NCI-H2171 (cell line): ENCODE results near the gene CELF2.
"Not testable (repeated sequence)": the region's sequence is repeated elsewhere in the genome, so short reads cannot be mapped to it uniquely, and the experiment has no call there.

ENCODE experiments used
- DNase-seq: peaks from one replicate; lab custom pipeline; 2025; lab: John Stamatoyannopoulos, UW

The CELF2 gene

DNA sequence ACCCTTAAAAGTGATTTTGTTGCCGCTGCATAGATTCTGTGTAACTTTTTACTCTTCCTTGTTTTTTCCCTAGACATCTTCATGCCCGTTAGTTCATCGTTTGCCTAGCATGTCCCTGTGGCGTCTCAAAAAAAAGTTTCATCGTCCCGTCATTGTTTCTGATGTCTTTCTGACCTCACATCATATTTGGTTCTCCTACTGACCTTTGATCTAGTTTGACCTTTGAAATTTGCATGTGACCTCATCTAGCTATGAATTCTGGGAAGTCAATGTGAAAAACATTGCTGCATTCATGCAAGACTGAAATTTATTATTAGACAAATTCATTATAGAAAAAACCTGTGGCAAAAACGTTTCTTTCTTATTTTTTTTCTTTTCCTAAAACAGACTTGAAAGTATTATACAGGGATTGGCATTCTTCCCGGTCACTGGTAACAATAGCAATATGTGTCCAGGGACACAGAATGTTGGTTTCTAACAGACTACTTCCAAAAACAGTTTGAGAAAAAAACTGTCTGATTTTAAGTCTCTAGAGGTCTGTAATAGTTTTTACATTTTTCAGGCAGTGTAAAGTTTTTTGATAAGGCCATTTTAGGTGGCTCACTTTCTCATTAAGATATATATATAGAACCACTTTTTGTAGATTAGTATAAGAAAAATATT is 312.8 kb downstream of the CELF2 start:
- DNase-seq, result no peak

DNA sequence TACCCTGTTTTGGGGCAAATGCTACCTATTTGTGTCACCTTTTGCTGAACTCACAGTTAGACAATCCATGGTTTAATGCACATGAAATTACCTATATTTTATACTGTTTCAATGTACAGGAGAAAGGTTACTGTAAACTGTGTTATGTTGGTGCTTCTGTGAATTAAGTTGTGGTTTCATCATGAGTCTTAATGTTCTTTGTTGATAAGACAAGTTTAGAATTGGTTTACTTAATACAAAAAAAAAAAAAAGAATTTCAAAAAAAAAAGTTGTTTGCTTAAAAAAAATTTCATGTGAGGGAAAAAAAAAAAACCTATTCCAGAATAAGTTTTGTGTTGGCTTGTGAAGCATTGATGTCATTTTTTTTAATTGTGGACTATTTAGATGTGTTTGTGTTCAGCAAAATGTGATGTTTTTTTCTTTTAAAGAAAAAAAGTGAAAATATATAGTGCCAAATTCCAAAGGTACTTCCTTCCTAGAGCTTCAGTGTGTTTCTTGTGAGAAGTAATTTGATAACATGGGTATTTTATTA is 313.4 kb downstream of the CELF2 start:
- DNase-seq, result no peak

DNA sequence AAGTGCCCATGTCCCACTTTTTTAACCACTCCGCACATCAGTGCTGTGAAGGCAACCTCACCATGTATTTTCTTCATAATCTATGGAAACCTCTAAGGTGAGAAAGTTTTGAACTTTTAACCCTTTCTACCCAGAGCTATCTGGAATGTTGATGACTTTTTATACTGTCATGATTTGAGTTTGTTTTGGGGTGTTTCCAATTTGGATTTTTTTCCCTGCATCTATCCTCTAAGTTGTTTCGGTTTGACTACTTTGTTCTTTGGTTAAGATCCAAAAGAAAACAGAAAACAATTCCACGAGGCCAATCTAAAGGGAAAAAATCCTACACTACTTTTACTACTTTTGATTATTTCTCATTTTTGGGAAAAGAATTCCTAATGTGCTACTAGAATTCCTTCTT is 314.1 kb downstream of the CELF2 start:
- no peak for DNase-seq

DNA sequence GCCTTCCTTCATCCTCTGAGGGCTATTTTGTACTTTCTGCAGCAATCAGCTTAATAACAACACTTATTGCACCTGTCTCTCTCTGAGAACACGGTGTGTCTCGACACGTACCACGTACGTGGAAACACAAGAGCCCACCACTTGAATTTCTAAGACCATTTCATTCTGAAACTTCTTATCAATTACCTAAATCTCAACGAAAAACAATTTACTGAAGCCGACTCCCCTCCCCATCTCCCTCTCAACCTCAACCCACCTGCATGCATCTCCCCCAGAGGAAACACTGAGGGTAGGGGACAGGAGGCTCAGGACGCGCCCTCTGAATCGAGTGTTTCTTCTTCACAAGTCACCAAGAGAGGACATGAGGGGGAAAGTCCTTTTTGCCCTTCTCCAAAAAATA is 315.2 kb downstream of the CELF2 start:
- no peak for DNase-seq

DNA sequence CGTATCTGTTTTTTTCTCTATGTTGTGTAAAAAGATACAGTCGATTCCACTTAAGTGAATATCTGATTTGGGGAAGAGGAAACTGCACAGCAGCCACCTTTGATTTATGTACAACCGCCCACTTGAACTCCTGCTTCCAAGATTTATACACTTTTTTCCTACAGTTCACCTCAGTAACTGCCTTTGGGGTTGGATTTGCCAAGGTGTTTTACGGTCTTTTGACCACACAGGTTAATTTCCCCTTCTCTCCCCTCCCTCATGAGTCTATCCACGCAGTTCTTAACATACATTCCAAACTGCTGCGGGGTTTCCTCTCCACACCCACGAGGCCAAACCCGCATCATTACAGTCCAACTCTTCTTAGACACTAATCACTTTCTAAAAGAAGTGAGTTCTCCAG is 316.8 kb downstream of the CELF2 start:
- no peak for DNase-seq

DNA sequence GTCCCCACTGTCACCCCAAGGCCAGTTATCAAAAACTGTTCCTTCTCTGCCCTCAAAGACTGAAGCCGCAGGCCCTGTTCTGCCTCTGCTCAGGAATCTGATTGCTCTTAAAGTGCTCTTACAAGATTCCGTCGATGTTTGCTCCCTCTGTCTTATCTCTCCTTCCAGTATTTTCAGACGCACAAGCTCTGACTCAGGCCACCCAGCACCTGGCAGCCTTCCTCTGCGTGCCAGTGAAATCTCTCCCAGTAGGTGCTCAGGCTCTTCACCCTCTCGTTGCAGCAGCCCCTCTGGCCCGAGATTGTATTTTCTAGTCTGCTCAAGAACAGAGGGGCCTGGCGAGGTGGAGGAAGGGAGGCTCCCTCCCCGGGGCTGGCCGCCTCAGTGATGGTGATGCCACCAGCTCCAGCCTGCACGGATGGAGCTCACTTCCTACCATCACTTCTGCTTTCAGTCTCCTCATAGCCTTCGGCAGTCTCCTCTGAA is 317.5 kb downstream of the CELF2 start:
- DNase-seq, result no peak

DNA sequence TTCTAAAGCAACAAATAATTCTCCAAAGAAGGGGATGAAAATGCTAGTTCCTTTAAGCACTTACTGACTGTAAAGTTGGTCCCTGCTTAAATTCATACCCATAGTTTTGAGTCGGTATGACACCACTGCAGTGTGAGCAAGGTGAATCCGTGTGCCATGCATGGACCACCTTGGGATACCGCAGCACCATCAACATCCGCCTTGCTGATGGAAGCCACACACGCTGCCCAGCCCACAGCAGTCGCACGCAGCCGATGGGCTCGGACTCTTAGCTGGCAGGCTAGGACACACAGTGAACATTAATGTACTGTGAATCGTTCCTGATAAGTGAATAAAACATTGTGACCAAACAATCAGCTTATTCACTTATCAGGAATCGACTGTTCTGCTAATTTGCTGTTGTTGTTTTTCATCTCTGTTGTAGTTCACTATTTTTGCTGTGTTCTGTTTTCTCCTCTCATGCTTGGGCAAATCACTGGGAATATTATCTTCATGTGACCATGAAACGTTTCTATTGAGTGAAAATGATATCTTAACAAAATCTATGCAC is 318.3 kb downstream of the CELF2 start:
- no peak for DNase-seq

DNA sequence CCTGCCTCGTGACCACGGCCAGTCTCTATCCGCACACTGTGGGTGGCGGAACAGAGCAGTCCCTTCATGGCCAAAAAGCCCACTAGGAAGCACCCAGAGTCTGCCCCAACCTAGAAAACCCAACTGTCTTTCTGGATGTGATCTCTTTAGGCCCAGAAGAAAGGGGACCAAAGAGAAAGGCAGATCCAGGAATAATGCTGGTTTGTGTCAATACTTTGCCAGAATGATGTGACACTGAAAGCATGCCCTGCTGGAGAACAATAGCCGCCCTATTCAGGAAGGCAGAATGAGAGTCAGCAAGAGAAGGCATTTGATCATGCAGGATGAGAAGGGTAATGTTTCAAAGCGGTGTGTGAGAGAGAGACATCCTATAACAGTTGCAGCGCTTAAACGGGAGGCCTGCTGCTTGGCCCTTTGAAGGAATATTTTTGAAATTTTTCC is 319.1 kb downstream of the CELF2 start:
- no peak for DNase-seq

DNA sequence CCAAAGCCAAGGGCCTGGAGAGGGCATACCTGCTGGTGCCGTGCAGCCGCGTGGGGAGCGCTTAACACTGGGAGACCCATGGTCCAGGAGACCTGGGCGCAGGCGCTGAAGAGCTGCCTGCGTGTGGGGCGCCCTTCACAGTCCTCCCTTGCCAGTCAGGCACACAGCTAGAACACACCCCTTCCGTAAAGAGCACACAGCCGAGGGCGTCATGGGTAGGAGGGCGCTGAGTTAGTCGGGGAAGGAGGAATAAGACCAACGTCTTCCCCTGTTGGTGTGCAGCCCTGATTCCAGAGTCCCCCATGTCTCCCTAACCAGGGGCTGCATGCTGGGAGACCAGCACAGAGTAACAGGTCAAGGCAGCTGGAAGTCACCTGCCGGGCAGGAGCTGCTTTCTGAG is 319.8 kb downstream of the CELF2 start:
- DNase-seq, result no peak

DNA sequence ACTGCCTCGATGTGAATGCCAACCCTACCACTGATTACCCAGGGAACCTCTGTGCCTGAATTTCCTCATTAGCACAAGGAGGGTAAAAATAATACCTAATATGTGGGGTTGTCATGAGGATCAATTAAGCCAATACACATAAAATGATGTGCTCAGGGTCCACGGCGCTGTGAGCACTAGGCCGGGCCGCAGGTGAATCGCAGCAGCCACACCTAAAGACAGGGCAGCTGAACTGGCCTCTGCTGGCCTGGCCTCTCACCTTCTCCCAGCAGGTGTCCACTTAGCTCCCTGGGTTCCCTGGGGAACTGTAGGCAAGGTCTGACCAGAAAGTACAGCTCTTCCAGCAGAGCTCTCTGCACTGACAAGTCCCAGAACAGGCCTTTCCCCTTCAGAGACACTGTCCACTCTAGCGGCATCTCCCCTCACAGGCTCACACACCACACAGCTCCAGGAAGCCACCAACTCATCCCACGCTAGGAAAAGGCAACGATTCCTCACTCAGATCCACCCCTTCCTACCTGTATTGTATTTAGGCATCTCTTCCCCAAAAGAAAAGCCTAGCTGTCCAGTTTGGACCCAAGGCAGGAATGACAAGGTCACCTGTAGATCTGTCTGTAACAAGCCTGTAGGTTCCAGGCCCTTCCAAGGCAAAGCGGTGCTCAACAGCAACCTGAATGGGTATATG is 320.6 kb downstream of the CELF2 start:
- no peak for DNase-seq

DNA sequence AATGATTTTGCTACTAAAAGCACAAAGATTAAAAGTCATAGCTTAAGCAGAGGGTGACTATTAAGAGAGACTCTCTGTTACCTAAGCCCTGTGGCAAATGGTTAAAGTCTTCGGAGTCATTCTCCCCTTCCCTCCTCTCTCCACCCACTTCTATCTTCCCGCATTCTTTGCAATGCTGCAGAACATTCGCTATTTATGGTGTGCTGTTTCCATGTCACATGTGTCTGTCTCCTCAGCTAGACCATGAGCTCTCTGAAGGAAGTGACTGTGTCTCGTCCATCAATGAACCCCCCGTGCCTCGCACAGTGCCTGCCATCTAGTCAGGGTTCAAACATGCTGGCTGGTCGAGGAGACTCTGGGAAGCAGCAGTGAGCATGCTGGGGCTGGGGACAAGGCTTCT is 321.3 kb downstream of the CELF2 start:
- DNase-seq, result no peak

DNA sequence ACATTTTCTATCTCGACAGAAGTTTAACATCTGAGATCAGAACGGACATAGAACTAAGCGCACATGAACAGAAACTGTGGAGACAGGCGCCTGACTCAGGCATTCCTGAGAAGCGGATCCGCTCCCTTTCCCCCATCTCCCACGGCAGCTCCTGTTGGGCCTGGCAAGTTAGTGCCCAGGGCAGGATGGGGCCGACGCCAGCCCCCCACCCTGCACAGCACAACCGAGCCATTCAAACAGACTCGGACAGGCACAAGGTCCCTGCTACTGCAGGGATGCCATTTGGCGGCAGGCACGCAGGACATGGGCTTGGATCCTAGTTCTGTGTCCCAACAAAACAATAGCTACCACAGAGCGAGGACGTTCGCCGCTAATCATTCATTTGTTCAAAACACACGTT is 322.0 kb downstream of the CELF2 start:
- DNase-seq, result no peak

DNA sequence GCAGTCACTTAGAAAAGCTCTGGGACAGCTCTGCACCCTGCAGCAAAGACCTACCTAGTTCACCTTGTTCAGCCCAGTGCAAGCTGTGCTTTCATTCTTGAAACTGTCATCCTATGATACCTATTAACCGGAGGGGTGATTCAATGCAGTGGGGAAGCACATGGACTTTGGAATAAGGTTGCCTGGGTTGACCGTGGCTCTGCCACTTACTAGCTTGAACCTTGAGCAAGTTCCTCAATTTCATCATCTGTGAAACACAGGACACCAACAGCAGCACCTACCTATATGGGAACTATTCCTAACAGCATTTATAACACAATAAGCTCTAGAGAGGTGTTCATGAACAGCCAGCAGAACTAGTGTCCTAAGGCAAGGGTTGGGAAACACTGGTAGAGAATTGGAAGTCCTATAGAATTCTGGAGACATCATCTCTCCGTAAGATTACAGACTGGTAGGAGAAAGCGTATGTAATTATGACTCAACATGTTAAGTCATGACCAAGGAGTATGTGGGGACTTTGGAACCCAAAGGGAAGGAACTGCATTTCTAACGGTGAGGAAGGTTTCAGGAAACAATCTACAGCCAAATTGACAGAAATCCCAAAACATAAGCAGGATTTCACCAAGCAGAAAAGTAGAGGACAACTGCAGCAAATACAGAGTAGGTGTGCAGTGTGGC is 323.8 kb downstream of the CELF2 start:
- DNase-seq, result no peak

DNA sequence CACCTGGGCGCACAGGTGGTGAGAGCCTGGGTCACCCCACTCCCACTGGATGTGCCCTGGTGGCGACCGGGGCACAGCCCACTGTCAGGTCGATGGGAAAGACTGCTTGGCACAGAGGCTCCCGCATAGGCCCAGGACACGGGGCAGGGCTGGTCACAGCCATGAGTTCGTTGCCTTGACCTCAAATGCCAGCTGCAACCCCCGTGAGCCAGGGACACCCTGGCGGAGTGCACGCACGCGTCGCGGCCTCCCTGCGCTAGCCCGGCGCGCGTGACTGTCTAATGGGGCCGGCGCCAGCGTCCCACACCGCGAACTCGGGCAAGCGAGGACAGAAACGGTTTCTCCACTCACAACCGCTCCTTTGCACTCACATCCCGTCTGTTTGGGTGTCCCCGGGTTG is 326.4 kb downstream of the CELF2 start:
- no peak for DNase-seq

DNA sequence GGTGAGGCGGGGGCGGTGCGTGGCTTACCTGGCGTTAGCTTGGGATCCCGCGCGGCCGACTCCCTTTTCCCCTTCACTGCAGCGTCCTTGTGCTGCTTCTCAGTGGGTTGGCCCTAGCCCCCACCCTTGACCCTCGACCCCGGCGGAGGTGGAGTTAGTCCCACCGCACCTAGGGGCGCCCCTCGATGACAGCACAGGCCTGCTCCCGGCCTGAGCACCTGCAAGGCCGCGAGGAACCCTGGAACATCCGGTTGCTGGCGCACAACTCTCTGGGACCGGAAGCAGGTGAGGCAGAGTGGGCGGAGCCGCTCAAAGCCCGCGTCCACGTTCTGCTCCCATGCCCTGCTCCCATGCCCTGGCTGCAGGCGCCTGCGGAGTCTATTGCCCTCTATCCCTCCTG is 326.9 kb downstream of the CELF2 start:
- DNase-seq, result no peak

DNA sequence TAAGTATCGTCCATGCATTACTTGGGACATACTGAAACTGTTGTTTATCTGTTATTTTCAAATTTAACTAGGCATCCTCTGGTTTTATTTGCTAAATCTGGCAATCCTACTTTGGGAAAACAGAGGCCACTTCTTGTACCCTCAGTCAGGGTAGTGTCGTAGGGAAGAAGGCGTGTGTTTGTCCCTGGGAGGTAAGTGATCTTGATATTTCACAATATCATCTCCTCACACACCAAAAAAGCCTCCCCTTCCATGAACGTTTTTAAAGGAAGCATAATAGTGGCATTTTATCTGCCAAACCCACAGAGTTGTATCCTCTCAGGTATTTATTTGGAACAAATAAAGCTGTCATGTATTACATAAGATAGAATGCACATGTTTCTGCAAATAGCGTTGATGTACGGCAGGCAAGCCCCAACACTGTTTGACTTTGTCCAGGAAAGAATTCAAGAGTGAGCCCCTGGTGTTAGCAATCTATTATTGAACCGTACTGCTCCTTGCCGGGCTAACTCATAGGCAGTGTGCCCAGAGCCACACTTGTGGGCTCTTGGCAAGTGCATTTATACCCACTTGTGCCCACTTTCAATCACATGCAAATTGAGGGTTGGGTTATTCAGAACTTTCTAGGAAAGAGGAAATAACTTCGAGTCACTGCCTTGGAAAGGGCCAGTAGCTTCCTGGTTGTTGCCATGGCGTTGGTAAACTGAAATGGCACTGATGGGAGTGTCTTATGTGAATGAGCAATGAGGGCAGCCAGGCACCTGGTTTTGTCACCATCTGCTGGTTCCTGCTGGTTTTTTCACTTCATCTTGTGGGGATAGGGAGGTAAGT is 327.8 kb downstream of the CELF2 start:
- no peak for DNase-seq

DNA sequence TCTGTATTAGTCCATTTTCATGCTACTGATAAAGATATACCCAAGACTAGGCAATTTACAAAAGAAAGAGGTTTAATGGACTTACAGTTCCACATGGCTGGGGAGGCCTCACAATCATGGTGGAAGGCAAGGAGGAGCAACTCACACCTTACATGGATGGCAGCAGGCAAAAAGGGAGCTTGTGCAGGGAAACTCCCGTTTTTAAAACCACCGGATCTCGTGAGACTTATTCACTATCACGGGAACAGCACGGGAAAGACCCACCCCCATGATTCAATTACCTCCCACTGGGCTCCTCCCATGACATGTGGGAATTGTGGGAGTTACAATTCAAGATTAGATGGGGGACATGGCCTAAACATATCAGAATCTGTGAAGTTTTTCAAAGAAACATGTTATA is 329.9 kb downstream of the CELF2 start:
- not testable (repeated sequence) for DNase-seq

DNA sequence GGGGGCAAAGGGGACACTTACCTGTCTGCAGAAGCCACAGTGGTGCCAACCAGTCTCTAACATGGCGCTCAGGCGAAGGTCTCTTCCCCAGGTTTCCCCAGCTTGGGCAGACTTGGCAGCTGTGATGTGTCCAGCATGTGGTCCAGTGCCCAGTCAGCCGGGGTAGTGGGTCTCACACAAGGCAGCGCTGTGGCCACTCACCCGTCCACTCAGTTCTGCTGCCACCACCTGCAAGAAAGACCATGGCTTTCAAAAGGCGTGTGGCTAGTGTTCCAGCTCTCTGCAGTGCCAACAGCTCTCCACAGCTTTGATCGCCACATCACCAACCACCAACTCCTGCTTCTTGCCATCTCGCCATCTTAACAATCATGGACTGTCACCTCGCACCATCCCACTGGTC is 334.1 kb downstream of the CELF2 start:
- no peak for DNase-seq

DNA sequence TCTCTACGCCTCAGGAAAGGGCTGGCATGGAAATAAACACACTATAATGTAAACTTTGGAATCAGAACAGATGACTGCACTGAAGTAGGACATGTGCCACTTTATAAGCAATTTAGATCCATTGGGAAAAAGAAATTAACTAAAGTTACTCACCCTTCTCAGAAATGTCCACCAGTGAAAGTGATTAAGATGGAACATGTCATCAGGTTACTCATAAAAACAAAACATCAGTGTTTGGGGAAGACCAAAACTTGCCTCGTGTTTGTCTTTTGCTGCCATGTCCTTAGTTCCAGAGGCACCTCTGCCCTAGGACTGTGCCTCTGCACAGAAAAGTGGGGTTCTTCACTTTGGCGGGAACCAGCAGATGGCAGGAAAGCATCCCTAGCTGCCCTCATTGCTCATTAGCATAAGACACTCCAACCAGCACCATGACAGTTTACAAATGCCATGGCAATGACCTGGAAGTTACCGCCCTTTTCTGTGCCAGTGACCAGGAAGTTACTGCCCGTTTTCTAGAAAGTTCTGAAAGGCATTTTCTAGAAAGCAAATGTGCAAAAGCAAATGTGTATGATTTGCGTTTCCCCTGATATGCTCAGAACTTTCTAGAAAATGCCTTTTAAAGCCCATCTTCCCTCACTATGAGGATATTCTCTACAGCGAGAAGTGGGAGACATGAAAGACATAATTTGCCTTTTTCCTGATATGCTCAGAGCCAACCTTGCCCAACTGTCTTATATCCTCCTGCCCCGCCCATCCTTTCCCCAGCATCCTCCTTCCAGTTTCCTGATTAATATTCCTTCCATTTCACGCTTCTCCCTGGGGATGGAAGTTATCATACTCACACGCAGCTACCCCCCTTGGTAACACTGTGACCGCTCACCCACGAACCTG is 335.6 kb downstream of the CELF2 start:
- DNase-seq, result no peak

DNA sequence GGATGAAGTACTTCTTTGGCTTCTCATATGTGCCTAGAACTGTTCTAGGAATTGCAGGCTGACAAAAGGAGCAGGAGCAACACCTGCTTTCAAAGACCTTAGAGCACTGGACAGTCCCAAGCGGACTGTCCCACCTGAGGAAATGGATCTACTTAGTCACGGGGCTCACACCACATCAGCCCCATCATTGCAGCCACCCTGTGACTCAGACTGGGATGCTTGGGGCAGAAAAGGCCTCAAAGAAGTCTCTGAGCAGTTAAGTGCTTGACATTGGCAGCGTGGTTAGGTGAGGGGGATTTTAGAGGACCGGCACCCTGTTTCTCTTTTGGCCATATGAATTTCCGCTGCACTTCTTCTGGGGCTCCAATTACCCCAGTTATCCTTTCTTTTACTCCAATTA is 337.2 kb downstream of the CELF2 start:
- DNase-seq, result no peak

DNA sequence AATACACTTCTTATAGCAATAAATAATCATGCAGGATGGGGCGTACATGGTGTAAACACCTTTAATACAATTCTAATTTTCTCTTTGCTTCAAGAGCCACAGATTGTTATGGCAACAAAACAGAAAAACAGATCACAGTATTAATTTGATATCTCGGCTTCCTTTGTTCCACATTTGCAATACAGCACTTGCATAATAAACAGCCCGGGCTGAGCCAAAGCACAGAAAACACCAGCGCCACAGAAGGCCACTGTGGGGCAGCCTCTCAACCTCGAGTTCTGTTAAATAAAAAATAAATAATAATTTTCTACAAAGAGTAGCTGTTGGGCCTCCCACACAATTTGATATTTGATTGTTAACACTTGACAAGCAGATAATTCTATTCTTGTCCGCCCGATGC is 337.9 kb downstream of the CELF2 start:
- DNase-seq, result no peak
